HepG2 (cell line): Measurements from ENCODE around the gene CLASRP. TPM values are rescaled to one million over a fixed set of nuclear protein-coding genes. Genes with fewer than 3 reads are reported as not detected.

Experiments
- ADNP ChIP-seq: sonication (generic); formaldehyde crosslinking; IDR thresholded peaks from 2 replicates; pipeline ENCODE4 v1.4.0; 2020; ENCODE audit warnings: missing genetic modification reagents
- GLI4 ChIP-seq: sonication (generic); formaldehyde crosslinking; IDR thresholded peaks from 2 replicates; pipeline ENCODE4 v1.5.1; 2020; ENCODE audit warnings: missing genetic modification reagents, mild to moderate bottlenecking, moderate library complexity, borderline replicate concordance
- NFKB2 ChIP-seq: sonication (generic); formaldehyde crosslinking; IDR thresholded peaks from 2 replicates; pipeline ENCODE4 v1.4.0; 2020; ENCODE audit warnings: missing genetic modification reagents, borderline replicate concordance
- PAXIP1 ChIP-seq: sonication (generic); formaldehyde crosslinking; conservative IDR thresholded peaks from 2 replicates; pipeline ENCODE4 v1.4.0; 2020; ENCODE audit warnings: mild to moderate bottlenecking, missing genetic modification reagents, moderate library complexity
- ZBTB39 ChIP-seq: sonication (generic); formaldehyde crosslinking; IDR thresholded peaks from 2 replicates; pipeline ENCODE4 v1.5.0; 2020; ENCODE audit warnings: missing genetic modification reagents
- ZNF407 ChIP-seq: sonication (generic); formaldehyde crosslinking; IDR thresholded peaks from one replicate; pipeline ENCODE4 v1.5.1; 2020; ENCODE audit warnings: mild to moderate bottlenecking, missing genetic modification reagents; ENCODE audit errors: not compliant biosample characterization
- ZNF430 ChIP-seq: sonication (generic); formaldehyde crosslinking; IDR thresholded peaks from 2 replicates; pipeline ENCODE4 v1.9.0; 2021; ENCODE audit warnings: mild to moderate bottlenecking, missing genetic modification reagents
- ZNF558 ChIP-seq: sonication (generic); formaldehyde crosslinking; IDR thresholded peaks from 2 replicates; pipeline ENCODE4 v1.9.0; 2022; ENCODE audit warnings: mild to moderate bottlenecking, missing genetic modification reagents, borderline replicate concordance
- polyA plus RNA-seq, 8 experiments: library from polyadenylated mRNA; depleted of rRNA in 3 of 8; stranded (reverse) in 7 of 8; unstranded in 1 of 8; fragments of >200 nt; fragmentation: Illumina TruSeq in 4 of 8; extraction: Trizol in 4 of 8; gene quantifications; 2 replicates each; pipeline versions ENCODE4 v1.2.1 to v1.2.3, GENCODE V29; 2011 to 2016; ENCODE audit warnings: low read depth in 4 of 8, missing spikeins in 1 of 8, mixed read lengths in 1 of 8; ENCODE audit not compliant: insufficient read depth in 1 of 8
- total RNA-seq, 5 experiments: library from RNA; depleted of rRNA; stranded (reverse); fragments of >200 nt; fragmentation: Illumina TruSeq; extraction: Trizol; gene quantifications; 2 replicates each; pipeline ENCODE4 v1.2.3, GENCODE V29; 2016; ENCODE audit warnings: low read depth in 1 of 5
- TF ChIP-seq, protein P1 (sequence below): sonication (generic); formaldehyde crosslinking; IDR thresholded peaks from 2 replicates; pipeline ENCODE4 v1.5.1; 2020; ENCODE audit warnings: mild to moderate bottlenecking, missing genetic modification reagents, moderate library complexity

The CLASRP gene
- total and polyA plus RNA-seq, 2 of the 13 experiments (the other 11 are each of a cell fraction or from before 2014, with no cell fraction given) = 32.0 to 51.4 TPM

DNA sequence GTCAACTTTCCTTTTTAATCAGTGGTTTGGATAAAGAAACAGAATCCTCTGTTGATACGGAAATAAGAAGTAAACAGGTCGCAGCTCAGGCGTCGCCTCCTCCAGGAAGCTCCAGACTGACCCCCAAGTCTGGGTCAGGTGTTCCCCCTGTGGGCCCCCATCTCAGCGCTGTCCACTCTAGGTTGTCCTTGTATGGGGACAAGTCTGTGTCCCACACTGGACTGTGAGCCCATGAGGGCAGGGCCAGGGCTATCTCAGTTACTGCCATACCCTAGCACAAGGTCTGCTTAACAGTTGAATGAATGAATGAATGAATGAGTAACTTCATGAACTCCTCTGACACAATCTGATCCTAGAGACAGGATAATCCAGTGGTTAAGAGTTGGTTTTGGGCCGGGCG lies 7.5 kb downstream of the CLASRP start (continued):
- TF ChIP-seq ZNF430 (CRISPR knock-in tag) (no peak), NFKB2 (CRISPR knock-in tag) (0 out of 2 replicates have a peak, but pooled peaks have one; percentile 10), GLI4 (CRISPR knock-in tag) (no peak), ADNP (CRISPR knock-in tag) (no peak), ZBTB39 (CRISPR knock-in tag) (0 out of 2 replicates have a peak, but pooled peaks have one; percentile 11), ZNF558 (no peak), PAXIP1 (CRISPR knock-in tag) (no peak), ZNF407 (CRISPR knock-in tag) (no peak)
- TF ChIP-seq, protein P1, sequence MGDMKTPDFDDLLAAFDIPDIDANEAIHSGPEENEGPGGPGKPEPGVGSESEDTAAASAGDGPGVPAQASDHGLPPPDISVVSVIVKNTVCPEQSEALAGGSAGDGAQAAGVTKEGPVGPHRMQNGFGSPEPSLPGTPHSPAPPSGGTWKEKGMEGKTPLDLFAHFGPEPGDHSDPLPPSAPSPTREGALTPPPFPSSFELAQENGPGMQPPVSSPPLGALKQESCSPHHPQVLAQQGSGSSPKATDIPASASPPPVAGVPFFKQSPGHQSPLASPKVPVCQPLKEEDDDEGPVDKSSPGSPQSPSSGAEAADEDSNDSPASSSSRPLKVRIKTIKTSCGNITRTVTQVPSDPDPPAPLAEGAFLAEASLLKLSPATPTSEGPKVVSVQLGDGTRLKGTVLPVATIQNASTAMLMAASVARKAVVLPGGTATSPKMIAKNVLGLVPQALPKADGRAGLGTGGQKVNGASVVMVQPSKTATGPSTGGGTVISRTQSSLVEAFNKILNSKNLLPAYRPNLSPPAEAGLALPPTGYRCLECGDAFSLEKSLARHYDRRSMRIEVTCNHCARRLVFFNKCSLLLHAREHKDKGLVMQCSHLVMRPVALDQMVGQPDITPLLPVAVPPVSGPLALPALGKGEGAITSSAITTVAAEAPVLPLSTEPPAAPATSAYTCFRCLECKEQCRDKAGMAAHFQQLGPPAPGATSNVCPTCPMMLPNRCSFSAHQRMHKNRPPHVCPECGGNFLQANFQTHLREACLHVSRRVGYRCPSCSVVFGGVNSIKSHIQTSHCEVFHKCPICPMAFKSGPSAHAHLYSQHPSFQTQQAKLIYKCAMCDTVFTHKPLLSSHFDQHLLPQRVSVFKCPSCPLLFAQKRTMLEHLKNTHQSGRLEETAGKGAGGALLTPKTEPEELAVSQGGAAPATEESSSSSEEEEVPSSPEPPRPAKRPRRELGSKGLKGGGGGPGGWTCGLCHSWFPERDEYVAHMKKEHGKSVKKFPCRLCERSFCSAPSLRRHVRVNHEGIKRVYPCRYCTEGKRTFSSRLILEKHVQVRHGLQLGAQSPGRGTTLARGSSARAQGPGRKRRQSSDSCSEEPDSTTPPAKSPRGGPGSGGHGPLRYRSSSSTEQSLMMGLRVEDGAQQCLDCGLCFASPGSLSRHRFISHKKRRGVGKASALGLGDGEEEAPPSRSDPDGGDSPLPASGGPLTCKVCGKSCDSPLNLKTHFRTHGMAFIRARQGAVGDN (CRISPR knock-in tag) = peak; percentile 44
